MM.1S (cell line): ENCODE data around the gene LAG3.
A peak's percentile ranks its signal among the peaks of the same experiment; 100 is the strongest.

ENCODE experiments used
- DNase-seq: peaks from one replicate; pipeline ENCODE4 v3.0.0-alpha.2; 2015
- H2AFZ ChIP-seq: fragments of 300-600 bp; sonication (generic); 2 replicates; pipeline ENCODE4 v1.6.0; 2016; ENCODE audit warnings: antibody characterized with exemption, low read length
- H3F3A ChIP-seq: fragments of 300-600 bp; sonication (generic); 2 replicates; pipeline ENCODE4 v1.6.1; 2016; ENCODE audit warnings: mild to moderate bottlenecking, antibody characterized with exemption, low read length, moderate library complexity, mixed read lengths; ENCODE audit not compliant: insufficient read depth
- H3K27ac ChIP-seq: fragments of 300-600 bp; sonication (generic); 2 replicates; pipeline ENCODE4 v1.5.1; 2016; ENCODE audit warnings: mild to moderate bottlenecking, low read length
- H3K27me3 ChIP-seq: fragments of 300-600 bp; sonication (generic); replicated peaks from 2 replicates; pipeline ENCODE4 v1.6.0; 2016; ENCODE audit warnings: low read length; ENCODE audit not compliant: insufficient read depth
- H3K36me3 ChIP-seq: fragments of 300-600 bp; sonication (generic); replicated peaks from 2 replicates; pipeline ENCODE4 v1.6.1; 2016; ENCODE audit warnings: mild to moderate bottlenecking, low read length, mixed read lengths; ENCODE audit not compliant: insufficient read depth
- H3K4me1 ChIP-seq: fragments of 300-600 bp; sonication (generic); 2 replicates; pipeline ENCODE4 v1.6.1; 2016; ENCODE audit warnings: low read length, mixed read lengths
- H3K4me2 ChIP-seq: fragments of 300-600 bp; sonication (generic); 2 replicates; pipeline ENCODE4 v1.6.0; 2016; ENCODE audit warnings: low read depth, low read length
- H3K4me3 ChIP-seq: fragments of 300-600 bp; sonication (generic); 2 replicates; pipeline ENCODE4 v1.5.1; 2016; ENCODE audit warnings: low read length, mixed read lengths
- H3K79me2 ChIP-seq: fragments of 300-600 bp; sonication (generic); 2 replicates; pipeline ENCODE4 v1.6.1; 2016; ENCODE audit warnings: mixed run types, low read length, mixed read lengths
- H3K9ac ChIP-seq: fragments of 300-600 bp; sonication (generic); 2 replicates; pipeline ENCODE4 v1.6.1; 2016; ENCODE audit warnings: low read length, mixed read lengths
- H3K9me2 ChIP-seq: fragments of 300-600 bp; sonication (generic); replicated peaks from 2 replicates; pipeline ENCODE4 v1.6.1; 2016; ENCODE audit warnings: mild to moderate bottlenecking, low read length, mixed read lengths; ENCODE audit not compliant: insufficient read depth
- H3K9me3 ChIP-seq: fragments of 300-600 bp; sonication (generic); replicated peaks from 2 replicates; pipeline ENCODE4 v1.6.1; 2016; ENCODE audit warnings: mild to moderate bottlenecking, low read length, mixed read lengths; ENCODE audit not compliant: insufficient read depth
- H4K20me1 ChIP-seq: fragments of 300-600 bp; sonication (generic); 2 replicates; pipeline ENCODE4 v1.6.1; 2016; ENCODE audit warnings: mild to moderate bottlenecking, low read length, moderate library complexity, mixed read lengths; ENCODE audit not compliant: insufficient read depth
- EZH2 ChIP-seq: fragments of 300-600 bp; sonication (generic); optimal IDR thresholded peaks from 2 replicates; pipeline ENCODE3; 2017; ENCODE audit warnings: low read depth, mild to moderate bottlenecking, antibody characterized with exemption, low read length, mixed read lengths
- EZH2phosphoT487 ChIP-seq: fragments of 300-600 bp; sonication (generic); IDR thresholded peaks from 2 replicates; pipeline ENCODE4 v1.6.1; 2018; ENCODE audit warnings: antibody characterized with exemption, low read length
- TF ChIP-seq, protein P1 (sequence below): fragments of 300-600 bp; sonication (generic); IDR thresholded peaks from 2 replicates; pipeline ENCODE4 v1.5.1; 2016; ENCODE audit warnings: antibody characterized with exemption, low read length, mixed read lengths

LAG3 gene

DNA sequence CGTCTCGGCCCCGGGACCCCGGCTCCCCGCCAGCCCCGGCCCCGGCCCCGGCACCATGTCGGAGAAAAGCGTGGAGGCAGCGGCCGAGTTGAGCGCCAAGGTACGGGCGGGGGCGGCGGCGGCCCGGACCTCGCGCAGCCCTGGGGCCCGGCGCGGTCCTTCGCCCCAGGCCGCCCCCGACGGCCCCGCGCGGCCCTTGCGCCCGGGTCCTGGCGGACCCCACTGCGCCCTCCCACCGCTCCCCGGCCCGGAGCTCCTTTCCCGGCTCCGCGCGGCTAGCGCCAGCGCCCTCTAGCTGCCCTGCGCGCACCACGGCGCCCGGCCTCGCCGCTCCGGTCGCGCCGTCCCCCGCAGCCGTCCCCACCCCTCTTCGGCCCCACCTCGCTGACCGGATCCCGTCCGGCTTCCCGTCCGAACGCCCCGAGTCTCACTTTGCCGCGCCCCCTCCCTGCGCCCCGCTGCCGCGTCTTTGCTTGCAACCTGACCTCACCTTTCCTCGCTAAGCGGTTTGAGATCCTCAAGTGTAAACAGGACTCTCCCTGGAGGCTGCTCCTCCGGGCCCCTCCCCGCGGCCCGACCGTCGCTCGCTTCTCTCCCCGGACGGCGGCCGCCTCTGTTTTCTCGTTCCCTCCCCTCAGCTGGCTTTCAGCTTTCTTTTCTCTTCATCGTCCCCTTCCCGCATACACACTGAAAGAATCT is 5.5 kb upstream of the LAG3 start:
- peaks cover 13% of the 10 kb centered on the region for H3K27me3 ChIP-seq
- H3K9ac ChIP-seq: peak overlapping the region; percentile 28; the same call in 1 of the 2 replicates
- peak; percentile 69 for DNase-seq
- H3K9me2 ChIP-seq: no peaks in the 10 kb centered on the region
- peak overlapping the region; percentile 61 for H3K4me3 ChIP-seq
- H3K79me2 ChIP-seq: no peaks in the 10 kb centered on the region
- no peaks in the 10 kb centered on the region for H4K20me1 ChIP-seq
- H3K27ac ChIP-seq: no peak overlapping the region
- no peaks in the 10 kb centered on the region for H3K9me3 ChIP-seq
- no peak for TF ChIP-seq EZH2phosphoT487
- TF ChIP-seq, protein P1, sequence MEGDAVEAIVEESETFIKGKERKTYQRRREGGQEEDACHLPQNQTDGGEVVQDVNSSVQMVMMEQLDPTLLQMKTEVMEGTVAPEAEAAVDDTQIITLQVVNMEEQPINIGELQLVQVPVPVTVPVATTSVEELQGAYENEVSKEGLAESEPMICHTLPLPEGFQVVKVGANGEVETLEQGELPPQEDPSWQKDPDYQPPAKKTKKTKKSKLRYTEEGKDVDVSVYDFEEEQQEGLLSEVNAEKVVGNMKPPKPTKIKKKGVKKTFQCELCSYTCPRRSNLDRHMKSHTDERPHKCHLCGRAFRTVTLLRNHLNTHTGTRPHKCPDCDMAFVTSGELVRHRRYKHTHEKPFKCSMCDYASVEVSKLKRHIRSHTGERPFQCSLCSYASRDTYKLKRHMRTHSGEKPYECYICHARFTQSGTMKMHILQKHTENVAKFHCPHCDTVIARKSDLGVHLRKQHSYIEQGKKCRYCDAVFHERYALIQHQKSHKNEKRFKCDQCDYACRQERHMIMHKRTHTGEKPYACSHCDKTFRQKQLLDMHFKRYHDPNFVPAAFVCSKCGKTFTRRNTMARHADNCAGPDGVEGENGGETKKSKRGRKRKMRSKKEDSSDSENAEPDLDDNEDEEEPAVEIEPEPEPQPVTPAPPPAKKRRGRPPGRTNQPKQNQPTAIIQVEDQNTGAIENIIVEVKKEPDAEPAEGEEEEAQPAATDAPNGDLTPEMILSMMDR: peak; percentile 58
- no peak for TF ChIP-seq EZH2
- peak overlapping the region; percentile 76 for H2AFZ ChIP-seq
- no peaks in the 10 kb centered on the region for H3K36me3 ChIP-seq
- H3F3A ChIP-seq: peaks cover 13% of the 10 kb centered on the region; the same call in 1 of the 2 replicates
- peaks cover 16% of the 10 kb centered on the region for H3K4me1 ChIP-seq
- H3K4me2 ChIP-seq: peak overlapping the region; percentile 87

- H3K4me1 ChIP-seq: peaks cover 16% of the 10 kb centered on the region
- no peak overlapping the region for H3K27ac ChIP-seq
- H3F3A ChIP-seq: peaks cover 15% of the 10 kb centered on the region; the same call in 1 of the 2 replicates
- no peaks in the 10 kb centered on the region for H4K20me1 ChIP-seq
- no peaks in the 10 kb centered on the region for H3K36me3 ChIP-seq
- H3K4me3 ChIP-seq: peak overlapping the region; percentile 61
- TF ChIP-seq EZH2phosphoT487 (no peak), EZH2 (no peak)
- TF ChIP-seq, protein P1: no peak
- peaks cover 13% of the 10 kb centered on the region for H3K27me3 ChIP-seq
- H3K79me2 ChIP-seq: no peaks in the 10 kb centered on the region
- peak overlapping the region; percentile 76 for H2AFZ ChIP-seq
- DNase-seq: no peak
- H3K9ac ChIP-seq: peak overlapping the region; percentile 28; the same call in 1 of the 2 replicates
- H3K9me3 ChIP-seq: no peaks in the 10 kb centered on the region
- peak overlapping the region; percentile 87 for H3K4me2 ChIP-seq
- H3K9me2 ChIP-seq: no peaks in the 10 kb centered on the region
These were observed 4.7 kb upstream of the LAG3 start for GRCh38 chr12:6767353-6768319.

DNA sequence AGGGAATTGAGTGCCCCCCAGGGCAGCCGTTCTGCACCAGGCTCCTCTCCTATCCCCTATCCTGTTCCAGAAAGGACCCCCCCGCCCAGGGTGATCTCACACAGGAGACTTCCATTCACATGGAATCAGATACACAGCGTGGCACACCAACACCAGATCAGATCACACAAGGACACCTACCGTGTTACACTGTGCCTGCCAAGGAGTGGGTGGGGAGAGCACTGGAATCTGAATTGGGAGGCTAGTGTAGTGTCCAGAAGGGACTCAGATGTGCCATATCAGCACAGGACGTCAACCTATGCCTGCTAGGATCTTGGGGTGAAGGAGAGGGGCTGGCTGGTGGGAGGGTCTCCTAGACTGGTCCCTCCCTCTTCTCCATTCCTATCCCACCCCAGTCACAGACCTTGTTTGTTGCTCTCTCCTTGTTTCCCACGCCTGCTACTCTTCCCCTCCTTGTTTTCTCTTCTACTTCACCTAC is 3.8 kb upstream of the LAG3 start:
- TF ChIP-seq, protein P1: no peak
- TF ChIP-seq EZH2phosphoT487: no peak
- TF ChIP-seq EZH2: no peak
- H3K79me2 ChIP-seq: no peaks in the 10 kb centered on the region
- no peaks in the 10 kb centered on the region for H3K9me2 ChIP-seq
- no peak overlapping the region for H3K4me3 ChIP-seq
- no peaks in the 10 kb centered on the region for H3K9me3 ChIP-seq
- H3F3A ChIP-seq: peaks cover 15% of the 10 kb centered on the region; the same call in 1 of the 2 replicates
- H4K20me1 ChIP-seq: no peaks in the 10 kb centered on the region
- H3K27me3 ChIP-seq: peaks cover 13% of the 10 kb centered on the region
- H3K4me1 ChIP-seq: peaks cover 15% of the 10 kb centered on the region
- H2AFZ ChIP-seq: no peak overlapping the region
- no peak overlapping the region for H3K4me2 ChIP-seq
- H3K36me3 ChIP-seq: no peaks in the 10 kb centered on the region
- no peak overlapping the region for H3K9ac ChIP-seq
- DNase-seq: no peak
- no peak overlapping the region for H3K27ac ChIP-seq
